K562 (cell line): ENCODE data around the gene WSCD2. TPM values are rescaled to one million over a fixed set of nuclear protein-coding genes. Genes with fewer than 3 reads are reported as not detected.
A peak's percentile ranks its signal among the peaks of the same experiment; 100 is the strongest.

Experiments used
- ATAC-seq: fragments of 200-7000 bp; cut with Tn5 transposase; 3 replicates; pipeline ENCODE4 v1.9.1; 2020; ENCODE audit warnings: moderate library complexity
- BruUV-seq: library from RNA; stranded (reverse); fragments of 400-500 nt; replicated peaks from 2 replicates; lab custom pipeline; 2021; lab: Mats Ljungman, UMichigan
- CTCF ChIA-PET: fragments of 300-600 bp; formaldehyde crosslinking; extraction: SDS; loops from one replicate; lab custom pipeline; 2021; ENCODE audit warnings: low intra/inter-chr PET ratio; lab: Yijun Ruan, JAX
- POLR2A ChIA-PET: fragments of 300-600, 350-650 bp; sonication (Branson Sonifier 250); formaldehyde crosslinking; extraction: SDS; loops from one replicate; lab custom pipeline; 2021; ENCODE audit warnings: antibody characterized with exemption, inconsistent platforms; lab: Yijun Ruan, JAX
- DNase-seq, 4 experiments: peaks; one replicate each; pipeline versions ENCODE4 v3.0.0 to v3.0.0-alpha.2; 2011 to 2018; ENCODE audit warnings: low spot score in 3 of 4, mixed read lengths in 3 of 4; ENCODE audit errors: extremely low read depth in 1 of 4
- FAIRE-seq: peaks from 2 replicates; lab custom pipeline; 2011; peaks lifted over from hg19 to GRCh38; lab: Jason Lieb, UNC
- H2AFZ ChIP-seq: 2 replicates; pipeline ENCODE4 v1.6.0; 2011; ENCODE audit warnings: low read depth, low read length, control low read depth, inconsistent platforms
- H3K27ac ChIP-seq: fragments of 200-600 bp; 3 replicates; pipeline ENCODE4 v1.8.0; 2011; ENCODE audit warnings: low read depth, mild to moderate bottlenecking, control low read depth, inconsistent platforms, low read length, moderate library complexity, mixed read lengths; ENCODE audit errors: extremely low read depth
- H3K27me3 ChIP-seq, 2 experiments: fragments of 300-600 bp in 1 of 2; 2 replicates in 1 of 2; 3 replicates in 1 of 2; pipeline versions ENCODE4 v1.6.0 to v1.8.0; 2011; ENCODE audit warnings: inconsistent platforms in 2 of 2, low read length in 2 of 2, mild to moderate bottlenecking in 1 of 2, mixed read lengths in 1 of 2, moderate library complexity in 1 of 2; ENCODE audit not compliant: control insufficient read depth in 2 of 2, insufficient read depth in 2 of 2
- H3K36me3 ChIP-seq: fragments of 300-600 bp; 3 replicates; pipeline ENCODE4 v1.8.0; 2011; ENCODE audit warnings: mild to moderate bottlenecking, low read length, inconsistent platforms; ENCODE audit not compliant: control insufficient read depth, insufficient read depth
- H3K4me1 ChIP-seq, 2 experiments: fragments of 200-600 bp in 1 of 2; replicated peaks in 1 of 2; 2 replicates in 1 of 2; 3 replicates in 1 of 2; pipeline versions ENCODE4 v1.5.1 to v1.8.0; 2011; ENCODE audit warnings: inconsistent platforms in 2 of 2, low read length in 2 of 2, mild to moderate bottlenecking in 1 of 2, mixed read lengths in 1 of 2, moderate library complexity in 1 of 2; ENCODE audit not compliant: control insufficient read depth in 2 of 2, insufficient read depth in 2 of 2
- H3K4me2 ChIP-seq: 2 replicates; pipeline ENCODE4 v1.6.1; 2011; ENCODE audit warnings: low read length, control low read depth, inconsistent platforms, mixed read lengths; ENCODE audit not compliant: insufficient read depth
- H3K4me3 ChIP-seq: fragments of 200-600 bp; sonication (generic), shearing (Covaris generic); 2 replicates; pipeline ENCODE4 v1.5.1; 2016; ENCODE audit warnings: control low read depth, inconsistent platforms
- H3K79me2 ChIP-seq: fragments of 200-600 bp; 3 replicates; pipeline ENCODE4 v1.8.0; 2011; ENCODE audit warnings: low read length, inconsistent platforms; ENCODE audit not compliant: control insufficient read depth, insufficient read depth
- H3K9ac ChIP-seq, 2 experiments: 2 replicates each; pipeline versions ENCODE4 v1.6.0 to v1.6.1; 2011; ENCODE audit warnings: low read depth in 2 of 2, low read length in 2 of 2, control low read depth in 1 of 2, inconsistent platforms in 1 of 2, mild to moderate bottlenecking in 1 of 2, mixed read lengths in 1 of 2; ENCODE audit not compliant: insufficient read depth in 1 of 2
- H3K9me1 ChIP-seq: one replicate; pipeline ENCODE4 v1.6.0; 2011; ENCODE audit warnings: inconsistent platforms, mild to moderate bottlenecking, low read length, moderate library complexity; ENCODE audit not compliant: control insufficient read depth, insufficient read depth
- H3K9me3 ChIP-seq: replicated peaks from 2 replicates; pipeline ENCODE4 v1.5.1; 2011; ENCODE audit warnings: low read depth, low read length, inconsistent platforms; ENCODE audit not compliant: control insufficient read depth, insufficient read depth
- H4K20me1 ChIP-seq: replicated peaks from 2 replicates; pipeline ENCODE4 v1.6.1; 2011; ENCODE audit warnings: low read length, inconsistent platforms, mixed read lengths; ENCODE audit not compliant: control insufficient read depth, insufficient read depth
- CEBPB ChIP-seq: fragments of 450-650 bp; IDR thresholded peaks from 2 replicates; pipeline ENCODE4 v1.6.1; 2016; ENCODE audit warnings: missing genetic modification characterization, missing compliant biosample characterization
- ELF2 ChIP-seq: fragments of 250-450 bp; sonication (Bioruptor Pico); IDR thresholded peaks from 2 replicates; pipeline ENCODE4 v1.5.0; 2021; ENCODE audit warnings: mild to moderate bottlenecking
- HDAC2 ChIP-seq: fragments of 450-650 bp; IDR thresholded peaks from 2 replicates; pipeline ENCODE4 v1.6.1; 2016; ENCODE audit warnings: mild to moderate bottlenecking
- KDM1A ChIP-seq, 2 experiments: fragments of 450-650 bp; IDR thresholded peaks; 2 replicates each; pipeline ENCODE4 v1.6.1; 2016; ENCODE audit warnings: mild to moderate bottlenecking in 2 of 2
- ZNF134 ChIP-seq: fragments of 250-450 bp; sonication (Bioruptor Pico); conservative IDR thresholded peaks from 2 replicates; pipeline ENCODE4 v1.4.0; 2020
- ZNF77 ChIP-seq: fragments of 250-450 bp; sonication (Bioruptor Pico); IDR thresholded peaks from 2 replicates; pipeline ENCODE4 v1.5.0; 2020
- WGBS: fragments of 100-300 bp; shearing (Covaris generic); methylation state at CpG from one replicate; pipeline ENCODE4 v1.1.6; 2016; ENCODE audit warnings: low coverage, mixed read lengths; ENCODE audit not compliant: insufficient coverage; ENCODE audit errors: missing lambda C conversion rate; 5-methylcytosine and 5-hydroxymethylcytosine counted together
- in situ Hi-C: fragments of 300-500 bp; cut with MboI; formaldehyde crosslinking; loops from 4 replicates; pipeline ENCODE4 v1.15.0; 2018; ENCODE audit warnings: inconsistent platforms, mixed read lengths
- intact Hi-C: fragments of 100-400 bp; cut with micrococcal nuclease; formaldehyde crosslinking; loops from 2 replicates; pipeline ENCODE4 v1.14.2; 2022
- polyA plus RNA-seq, 8 experiments: library from polyadenylated mRNA; depleted of rRNA in 4 of 8; stranded (reverse) in 5 of 8; unstranded in 3 of 8; fragments of >200 nt; fragmentation: Nextera tagmentation in 2 of 8; fragmentation: Illumina TruSeq in 1 of 8; extraction: Ambion mirVana in 2 of 8; extraction: Trizol in 1 of 8; gene quantifications; 2 replicates each; pipeline versions ENCODE4 v1.2.1 to v1.2.3, GENCODE V29; 2011 to 2014; ENCODE audit warnings: inconsistent platforms in 1 of 8, missing spikeins in 1 of 8
- total RNA-seq, 7 experiments: library from RNA; depleted of rRNA in 6 of 7; stranded (reverse); fragments of >200 nt in 6 of 7; fragmentation: Illumina TruSeq in 2 of 7; extraction: Trizol in 2 of 7; gene quantifications; 2 replicates each; pipeline versions ENCODE4 v1.2.1 to v1.2.3, GENCODE V29; 2011 to 2021; ENCODE audit warnings: low replicate concordance in 1 of 7
- TF ChIP-seq, protein P1 (sequence below), 2 experiments: fragments of 450-650 bp; conservative IDR thresholded peaks; 2 replicates each; pipeline ENCODE4 v1.6.1; 2017; ENCODE audit warnings: mild to moderate bottlenecking in 2 of 2, moderate library complexity in 2 of 2
- TF ChIP-seq, protein P2 (sequence below): fragments of 150-350 bp; IDR thresholded peaks from 2 replicates; pipeline ENCODE4 v1.6.1; 2014; ENCODE audit warnings: low read depth, mild to moderate bottlenecking, low read length, borderline replicate concordance
- TF ChIP-seq, protein P3 (sequence below), 2 experiments: fragments of 450-650 bp; formaldehyde crosslinking in 1 of 2; IDR thresholded peaks; 2 replicates each; pipeline versions ENCODE4 v1.4.0 to v1.6.1; 2014 to 2020; ENCODE audit warnings: mild to moderate bottlenecking in 2 of 2, borderline replicate concordance in 1 of 2, low read depth in 1 of 2

Gene WSCD2
- total and polyA plus RNA-seq, 9 of the 15 experiments (the other 6 are each of a cell fraction or from before 2014, with no cell fraction given): 0.72 to 14.1 (median 4.0) TPM

DNA sequence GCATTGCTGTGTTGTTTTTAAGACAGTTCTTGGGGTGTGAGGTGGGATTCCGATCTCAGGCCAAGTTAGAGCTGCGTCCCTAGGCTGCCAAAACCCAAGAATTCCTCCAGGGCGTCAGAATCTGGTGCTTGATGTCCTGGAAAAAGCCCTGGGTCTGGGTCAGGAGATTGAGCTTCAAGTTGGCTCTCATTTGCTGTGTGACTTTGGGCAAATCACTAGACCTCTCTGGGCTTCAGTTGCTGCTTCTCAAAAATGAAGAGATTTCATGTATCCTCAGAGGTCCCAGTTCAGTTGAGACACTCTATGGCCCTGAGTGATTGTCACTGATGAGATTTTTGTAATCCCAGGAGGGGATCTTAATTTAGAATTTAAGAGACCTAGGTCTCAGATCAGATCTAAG, 1.9 kb downstream of the WSCD2 start:
- CTCF ChIA-PET: no interaction called here
- H3K4me2 ChIP-seq: peak overlapping the region; percentile 70; the same call in 1 of the 2 replicates
- no TSS peak for BruUV-seq
- no peak for TF ChIP-seq CEBPB (tag)
- TF ChIP-seq, protein P1, sequence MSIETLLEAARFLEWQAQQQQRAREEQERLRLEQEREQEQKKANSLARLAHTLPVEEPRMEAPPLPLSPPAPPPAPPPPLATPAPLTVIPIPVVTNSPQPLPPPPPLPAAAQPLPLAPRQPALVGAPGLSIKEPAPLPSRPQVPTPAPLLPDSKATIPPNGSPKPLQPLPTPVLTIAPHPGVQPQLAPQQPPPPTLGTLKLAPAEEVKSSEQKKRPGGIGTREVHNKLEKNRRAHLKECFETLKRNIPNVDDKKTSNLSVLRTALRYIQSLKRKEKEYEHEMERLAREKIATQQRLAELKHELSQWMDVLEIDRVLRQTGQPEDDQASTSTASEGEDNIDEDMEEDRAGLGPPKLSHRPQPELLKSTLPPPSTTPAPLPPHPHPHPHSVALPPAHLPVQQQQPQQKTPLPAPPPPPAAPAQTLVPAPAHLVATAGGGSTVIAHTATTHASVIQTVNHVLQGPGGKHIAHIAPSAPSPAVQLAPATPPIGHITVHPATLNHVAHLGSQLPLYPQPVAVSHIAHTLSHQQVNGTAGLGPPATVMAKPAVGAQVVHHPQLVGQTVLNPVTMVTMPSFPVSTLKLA (conservative IDR thresholded peaks at IDR 0.05): no peak
- TF ChIP-seq, protein P2, sequence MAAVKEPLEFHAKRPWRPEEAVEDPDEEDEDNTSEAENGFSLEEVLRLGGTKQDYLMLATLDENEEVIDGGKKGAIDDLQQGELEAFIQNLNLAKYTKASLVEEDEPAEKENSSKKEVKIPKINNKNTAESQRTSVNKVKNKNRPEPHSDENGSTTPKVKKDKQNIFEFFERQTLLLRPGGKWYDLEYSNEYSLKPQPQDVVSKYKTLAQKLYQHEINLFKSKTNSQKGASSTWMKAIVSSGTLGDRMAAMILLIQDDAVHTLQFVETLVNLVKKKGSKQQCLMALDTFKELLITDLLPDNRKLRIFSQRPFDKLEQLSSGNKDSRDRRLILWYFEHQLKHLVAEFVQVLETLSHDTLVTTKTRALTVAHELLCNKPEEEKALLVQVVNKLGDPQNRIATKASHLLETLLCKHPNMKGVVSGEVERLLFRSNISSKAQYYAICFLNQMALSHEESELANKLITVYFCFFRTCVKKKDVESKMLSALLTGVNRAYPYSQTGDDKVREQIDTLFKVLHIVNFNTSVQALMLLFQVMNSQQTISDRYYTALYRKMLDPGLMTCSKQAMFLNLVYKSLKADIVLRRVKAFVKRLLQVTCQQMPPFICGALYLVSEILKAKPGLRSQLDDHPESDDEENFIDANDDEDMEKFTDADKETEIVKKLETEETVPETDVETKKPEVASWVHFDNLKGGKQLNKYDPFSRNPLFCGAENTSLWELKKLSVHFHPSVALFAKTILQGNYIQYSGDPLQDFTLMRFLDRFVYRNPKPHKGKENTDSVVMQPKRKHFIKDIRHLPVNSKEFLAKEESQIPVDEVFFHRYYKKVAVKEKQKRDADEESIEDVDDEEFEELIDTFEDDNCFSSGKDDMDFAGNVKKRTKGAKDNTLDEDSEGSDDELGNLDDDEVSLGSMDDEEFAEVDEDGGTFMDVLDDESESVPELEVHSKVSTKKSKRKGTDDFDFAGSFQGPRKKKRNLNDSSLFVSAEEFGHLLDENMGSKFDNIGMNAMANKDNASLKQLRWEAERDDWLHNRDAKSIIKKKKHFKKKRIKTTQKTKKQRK: no peak
- TF ChIP-seq KDM1A (IDR thresholded peaks at IDR 0.05): peak; percentile 69 to 76; a peak in 3 of 4 replicates
- TF ChIP-seq ZNF77 (CRISPR knock-in tag): no peak
- peak; percentile 75 for TF ChIP-seq HDAC2
- peak; percentile 14; the same call in 1 of the 2 replicates for TF ChIP-seq ELF2
- TF ChIP-seq, protein P3, sequence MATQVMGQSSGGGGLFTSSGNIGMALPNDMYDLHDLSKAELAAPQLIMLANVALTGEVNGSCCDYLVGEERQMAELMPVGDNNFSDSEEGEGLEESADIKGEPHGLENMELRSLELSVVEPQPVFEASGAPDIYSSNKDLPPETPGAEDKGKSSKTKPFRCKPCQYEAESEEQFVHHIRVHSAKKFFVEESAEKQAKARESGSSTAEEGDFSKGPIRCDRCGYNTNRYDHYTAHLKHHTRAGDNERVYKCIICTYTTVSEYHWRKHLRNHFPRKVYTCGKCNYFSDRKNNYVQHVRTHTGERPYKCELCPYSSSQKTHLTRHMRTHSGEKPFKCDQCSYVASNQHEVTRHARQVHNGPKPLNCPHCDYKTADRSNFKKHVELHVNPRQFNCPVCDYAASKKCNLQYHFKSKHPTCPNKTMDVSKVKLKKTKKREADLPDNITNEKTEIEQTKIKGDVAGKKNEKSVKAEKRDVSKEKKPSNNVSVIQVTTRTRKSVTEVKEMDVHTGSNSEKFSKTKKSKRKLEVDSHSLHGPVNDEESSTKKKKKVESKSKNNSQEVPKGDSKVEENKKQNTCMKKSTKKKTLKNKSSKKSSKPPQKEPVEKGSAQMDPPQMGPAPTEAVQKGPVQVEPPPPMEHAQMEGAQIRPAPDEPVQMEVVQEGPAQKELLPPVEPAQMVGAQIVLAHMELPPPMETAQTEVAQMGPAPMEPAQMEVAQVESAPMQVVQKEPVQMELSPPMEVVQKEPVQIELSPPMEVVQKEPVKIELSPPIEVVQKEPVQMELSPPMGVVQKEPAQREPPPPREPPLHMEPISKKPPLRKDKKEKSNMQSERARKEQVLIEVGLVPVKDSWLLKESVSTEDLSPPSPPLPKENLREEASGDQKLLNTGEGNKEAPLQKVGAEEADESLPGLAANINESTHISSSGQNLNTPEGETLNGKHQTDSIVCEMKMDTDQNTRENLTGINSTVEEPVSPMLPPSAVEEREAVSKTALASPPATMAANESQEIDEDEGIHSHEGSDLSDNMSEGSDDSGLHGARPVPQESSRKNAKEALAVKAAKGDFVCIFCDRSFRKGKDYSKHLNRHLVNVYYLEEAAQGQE (IDR thresholded peaks at IDR 0.05; ENCODE audit: borderline replicate concordance): no peak
- TF ChIP-seq, protein P3 (CRISPR knock-in tag; IDR thresholded peaks at IDR 0.05; ENCODE audit: low read depth): no peak
- no peak for TF ChIP-seq ZNF134 (CRISPR knock-in tag)

More for the DNA sequence above, 1.9 kb downstream of the WSCD2 start:
- Histone ChIP-seq H3K9ac (peak overlapping the region in 1 of 2 experiments; percentile 47; a peak in 1 of 4 replicates), H3K36me3 (no peaks in the 10 kb centered on the region), H3K9me3 (no peaks in the 10 kb centered on the region), H3K9me1 (no peaks in the 10 kb centered on the region), H3K4me3 (no peak overlapping the region), H3K79me2 (peaks cover 4% of the 10 kb centered on the region; the same call in 1 of the 3 replicates), H4K20me1 (no peaks in the 10 kb centered on the region), H2AFZ (no peak overlapping the region), H3K27me3 (no peaks in the 10 kb centered on the region; a peak in 1 of 5 replicates), H3K27ac (no peak overlapping the region), H3K4me1 (peaks cover 32 to 34% of the 10 kb centered on the region in 2 experiments)
- intact Hi-C loops: no loop called here
- no peak for DNase-seq
- FAIRE-seq: peak; percentile 54
- in situ Hi-C loops: no loop called here
- no peak for ATAC-seq
- WGBS: 48% methylated on average over 3 of the region's 3 CpGs
- POLR2A ChIA-PET: interaction anchor here (1.0 kb wide), 2 partner anchors 43 to 58 kb away, joined by 3 to 4 read pairs; no protein-coding TSS in a partner anchor
